GM10248 (cell line): ENCODE data around the gene SRC.

ENCODE experiments used
- CTCF ChIA-PET: fragments of 300-600 bp; sonication (Branson Sonifier 250); formaldehyde crosslinking; extraction: SDS; loops from one replicate; lab custom pipeline; 2021; ENCODE audit warnings: antibody characterized with exemption; lab: Yijun Ruan, JAX
- POLR2A ChIA-PET: fragments of 350-650 bp; sonication (Branson Sonifier 250); formaldehyde crosslinking; extraction: SDS; loops from one replicate; lab custom pipeline; 2020; ENCODE audit warnings: antibody characterized with exemption; lab: Yijun Ruan, JAX
- DNase-seq: peaks from one replicate; pipeline ENCODE4 v3.0.0; 2012; ENCODE audit errors: extremely low spot score
- TF ChIP-seq, protein P1 (sequence below): IDR thresholded peaks from 2 replicates; pipeline ENCODE4 v1.5.1; 2012; ENCODE audit warnings: mild to moderate bottlenecking, low read depth; ENCODE audit errors: extremely low read depth, missing control alignments, control extremely low read depth

Gene SRC

DNA sequence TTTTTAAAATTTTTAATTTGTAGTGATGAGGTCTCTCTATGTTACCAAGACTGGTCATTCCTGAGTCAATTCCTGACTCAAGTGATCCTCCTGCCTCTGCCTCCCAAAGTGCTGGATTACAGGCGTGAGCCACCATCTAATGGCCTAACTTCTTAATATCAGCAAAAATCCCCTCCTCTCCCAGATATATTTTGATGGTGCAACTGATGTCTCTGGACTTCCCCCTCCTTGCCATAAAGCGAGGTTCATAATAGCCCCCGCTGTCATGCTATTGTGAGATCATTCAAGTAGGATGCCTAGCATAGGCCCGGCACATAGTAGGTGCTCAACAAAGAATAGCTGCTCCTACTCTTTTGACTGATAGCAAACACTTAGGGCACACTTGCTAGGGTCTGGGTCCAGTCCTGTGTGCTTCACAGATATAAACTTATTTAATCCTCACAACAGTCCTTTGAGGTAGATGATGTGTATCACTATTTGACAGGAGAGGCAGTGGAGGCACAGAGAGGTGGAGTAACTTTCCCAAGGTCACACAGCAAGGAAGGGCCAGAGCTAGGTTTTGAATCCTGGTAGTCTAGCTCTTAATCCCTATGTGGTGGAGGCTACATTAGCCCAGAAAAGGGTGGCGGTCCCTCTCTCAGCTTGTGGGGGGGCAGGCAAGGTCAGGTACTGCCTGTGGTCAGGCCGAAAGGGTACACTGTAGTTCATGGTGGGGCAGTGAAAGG lies 14.6 kb downstream of the SRC start:
- TF ChIP-seq, protein P1, sequence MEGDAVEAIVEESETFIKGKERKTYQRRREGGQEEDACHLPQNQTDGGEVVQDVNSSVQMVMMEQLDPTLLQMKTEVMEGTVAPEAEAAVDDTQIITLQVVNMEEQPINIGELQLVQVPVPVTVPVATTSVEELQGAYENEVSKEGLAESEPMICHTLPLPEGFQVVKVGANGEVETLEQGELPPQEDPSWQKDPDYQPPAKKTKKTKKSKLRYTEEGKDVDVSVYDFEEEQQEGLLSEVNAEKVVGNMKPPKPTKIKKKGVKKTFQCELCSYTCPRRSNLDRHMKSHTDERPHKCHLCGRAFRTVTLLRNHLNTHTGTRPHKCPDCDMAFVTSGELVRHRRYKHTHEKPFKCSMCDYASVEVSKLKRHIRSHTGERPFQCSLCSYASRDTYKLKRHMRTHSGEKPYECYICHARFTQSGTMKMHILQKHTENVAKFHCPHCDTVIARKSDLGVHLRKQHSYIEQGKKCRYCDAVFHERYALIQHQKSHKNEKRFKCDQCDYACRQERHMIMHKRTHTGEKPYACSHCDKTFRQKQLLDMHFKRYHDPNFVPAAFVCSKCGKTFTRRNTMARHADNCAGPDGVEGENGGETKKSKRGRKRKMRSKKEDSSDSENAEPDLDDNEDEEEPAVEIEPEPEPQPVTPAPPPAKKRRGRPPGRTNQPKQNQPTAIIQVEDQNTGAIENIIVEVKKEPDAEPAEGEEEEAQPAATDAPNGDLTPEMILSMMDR: no peak
- ChIA-PET CTCF (interaction anchor here (0.8 to 1.0 kb wide), 2 partner anchors 73 to 90 kb away, joined by 3 to 5 read pairs; no protein-coding TSS in a partner anchor), POLR2A (interaction anchor here (0.6 to 1.1 kb wide), 3 partner anchors 24 to 745 kb away, joined by 3 to 11 read pairs (median 4); no protein-coding TSS in a partner anchor)
- no peak for DNase-seq

DNA sequence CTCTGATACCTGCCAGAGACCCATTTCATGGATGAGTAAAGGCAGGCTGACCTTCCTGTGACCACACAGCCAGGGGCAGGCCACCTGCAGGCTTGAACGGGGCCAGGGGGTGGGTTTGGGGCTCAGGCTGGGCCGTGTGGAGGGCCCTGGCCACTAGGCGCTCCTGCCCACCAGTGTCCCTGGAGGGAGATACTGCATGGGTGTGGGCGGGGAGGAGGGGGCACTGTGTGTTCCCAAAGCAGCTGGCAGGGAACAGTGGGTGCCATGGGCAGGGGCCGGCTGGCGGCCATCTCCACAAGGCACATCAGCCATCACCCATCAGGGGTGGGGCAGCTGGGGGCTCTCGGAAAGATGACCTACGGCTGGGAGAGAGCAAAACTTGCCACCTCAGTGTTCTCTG lies 15.4 kb downstream of the SRC start:
- CTCF ChIA-PET: interaction anchor here (1.0 to 1.9 kb wide), 2 partner anchors 23 to 91 kb away, joined by 5 to 9 read pairs; no protein-coding TSS in a partner anchor
- TF ChIP-seq, protein P1: no peak
- no peak for DNase-seq
- POLR2A ChIA-PET: interaction anchor here (0.7 kb wide), 1 partner anchor 745 kb away, joined by 3 read pairs; no protein-coding TSS in a partner anchor

DNA sequence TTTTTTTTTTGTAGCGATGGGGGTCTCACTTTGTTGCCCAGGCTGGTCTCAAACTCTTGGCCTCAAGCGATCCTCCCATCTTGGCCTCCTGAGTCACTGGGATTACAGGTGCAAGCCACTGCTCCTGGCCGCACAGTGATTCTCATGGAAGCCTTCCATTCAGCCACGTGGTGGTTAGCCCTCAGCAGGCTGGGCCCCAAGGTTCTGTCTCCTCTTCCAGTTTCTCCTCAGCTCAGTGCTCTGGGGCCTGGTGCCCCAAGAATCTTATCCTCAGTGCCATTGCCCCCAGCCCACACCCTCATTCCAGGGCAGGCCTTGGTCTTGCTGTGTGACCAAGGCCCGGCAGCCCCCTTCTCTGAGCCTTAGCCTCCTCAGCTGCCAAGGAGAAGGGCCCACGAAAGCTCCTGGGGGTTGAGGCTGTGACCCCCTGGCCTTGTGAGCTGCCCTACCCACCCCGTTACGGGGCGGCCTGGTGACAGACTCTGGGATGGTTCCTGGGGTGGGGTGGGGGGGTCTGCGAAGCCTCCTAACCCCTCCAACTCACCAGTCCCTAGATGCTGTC lies 16.4 kb downstream of the SRC start:
- DNase-seq: no peak
- ChIA-PET CTCF (interaction anchor here (1.2 to 1.9 kb wide), 2 partner anchors 22 to 172 kb away, joined by 3 to 9 read pairs; no protein-coding TSS in a partner anchor), POLR2A (no interaction called here)
- TF ChIP-seq, protein P1: no peak

DNA sequence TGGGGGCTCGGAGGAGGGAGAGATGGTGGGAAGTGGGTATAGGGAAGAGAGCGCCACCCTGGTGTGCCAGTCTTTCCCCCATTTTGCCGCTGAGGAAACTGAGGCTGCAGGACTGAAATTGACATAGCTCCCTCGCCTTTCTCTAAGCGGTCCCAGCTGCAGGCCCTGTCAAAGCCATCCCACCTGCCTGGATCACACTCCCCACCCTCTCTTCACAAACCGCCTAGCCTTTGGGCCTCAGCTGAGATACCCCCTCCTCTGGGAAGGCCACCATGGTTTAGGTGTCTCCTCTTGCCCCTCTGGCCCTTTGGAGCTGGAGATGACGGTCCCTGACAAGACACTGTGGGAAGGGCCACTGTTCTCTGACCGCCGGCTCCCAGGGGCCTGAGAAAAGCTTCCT lies 16.9 kb downstream of the SRC start:
- TF ChIP-seq, protein P1: no peak
- no peak for DNase-seq
- CTCF ChIA-PET: interaction anchor here (1.2 to 1.9 kb wide), 2 partner anchors 22 to 172 kb away, joined by 3 to 9 read pairs; no protein-coding TSS in a partner anchor
- POLR2A ChIA-PET: no interaction called here

DNA sequence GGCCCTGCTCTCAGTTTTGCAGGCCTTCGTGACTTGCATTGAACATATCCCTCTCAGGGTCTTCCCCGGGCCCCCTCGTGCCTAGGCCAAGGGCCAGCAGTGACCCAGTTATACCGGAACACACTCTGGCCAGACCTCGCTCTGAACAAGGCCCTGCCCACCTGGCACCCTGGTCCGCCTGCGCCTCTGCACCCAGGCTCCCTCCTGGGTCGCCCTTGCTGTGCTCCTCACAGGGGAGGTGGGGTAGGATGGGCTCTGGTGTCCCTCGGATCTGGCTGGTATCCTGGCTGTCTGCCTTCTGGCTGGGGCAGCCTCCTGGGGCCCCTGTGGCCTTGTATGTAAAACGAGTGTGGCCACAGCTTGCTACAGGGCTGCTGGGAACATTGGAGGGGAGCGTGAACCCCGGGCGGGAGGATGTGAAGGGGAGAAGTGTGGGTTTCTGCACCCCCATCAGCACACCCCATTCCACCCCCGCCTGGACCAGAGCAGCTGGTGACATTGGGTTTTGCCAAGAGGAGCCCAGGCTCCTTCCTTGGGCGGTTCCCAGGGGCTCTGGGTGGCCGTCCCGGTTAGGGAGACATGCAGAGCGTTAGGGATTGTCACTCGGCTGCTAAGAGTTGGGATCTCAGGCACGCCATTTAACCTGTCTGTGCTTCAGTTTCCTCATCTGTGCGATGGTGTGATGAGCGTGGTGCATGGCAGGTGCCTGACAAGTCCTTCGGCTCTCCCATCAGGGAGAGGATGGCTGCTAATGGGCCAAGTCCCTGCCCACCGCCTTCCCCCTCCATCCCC lies 17.5 kb downstream of the SRC start:
- DNase-seq: no peak
- TF ChIP-seq, protein P1: no peak
- ChIA-PET POLR2A (no interaction called here), CTCF (interaction anchor here (1.2 to 2.3 kb wide), 3 partner anchors 21 to 171 kb away, joined by 3 to 12 read pairs (median 9); no protein-coding TSS in a partner anchor)
